Tracheal epithelial cell (primary cell): Measurements from ENCODE around the gene INSIG2. TPM values are rescaled to one million over a fixed set of nuclear protein-coding genes. Genes with fewer than 3 reads are reported as not detected.

Experiments used
- total RNA-seq: library from RNA; depleted of rRNA; stranded (reverse); fragments of >200 nt; gene quantifications from 2 replicates; pipeline ENCODE4 v1.2.1, GENCODE V29; 2014

Gene INSIG2
- 8.5 and 21.7 TPM in 2 replicates for total RNA-seq

DNA sequence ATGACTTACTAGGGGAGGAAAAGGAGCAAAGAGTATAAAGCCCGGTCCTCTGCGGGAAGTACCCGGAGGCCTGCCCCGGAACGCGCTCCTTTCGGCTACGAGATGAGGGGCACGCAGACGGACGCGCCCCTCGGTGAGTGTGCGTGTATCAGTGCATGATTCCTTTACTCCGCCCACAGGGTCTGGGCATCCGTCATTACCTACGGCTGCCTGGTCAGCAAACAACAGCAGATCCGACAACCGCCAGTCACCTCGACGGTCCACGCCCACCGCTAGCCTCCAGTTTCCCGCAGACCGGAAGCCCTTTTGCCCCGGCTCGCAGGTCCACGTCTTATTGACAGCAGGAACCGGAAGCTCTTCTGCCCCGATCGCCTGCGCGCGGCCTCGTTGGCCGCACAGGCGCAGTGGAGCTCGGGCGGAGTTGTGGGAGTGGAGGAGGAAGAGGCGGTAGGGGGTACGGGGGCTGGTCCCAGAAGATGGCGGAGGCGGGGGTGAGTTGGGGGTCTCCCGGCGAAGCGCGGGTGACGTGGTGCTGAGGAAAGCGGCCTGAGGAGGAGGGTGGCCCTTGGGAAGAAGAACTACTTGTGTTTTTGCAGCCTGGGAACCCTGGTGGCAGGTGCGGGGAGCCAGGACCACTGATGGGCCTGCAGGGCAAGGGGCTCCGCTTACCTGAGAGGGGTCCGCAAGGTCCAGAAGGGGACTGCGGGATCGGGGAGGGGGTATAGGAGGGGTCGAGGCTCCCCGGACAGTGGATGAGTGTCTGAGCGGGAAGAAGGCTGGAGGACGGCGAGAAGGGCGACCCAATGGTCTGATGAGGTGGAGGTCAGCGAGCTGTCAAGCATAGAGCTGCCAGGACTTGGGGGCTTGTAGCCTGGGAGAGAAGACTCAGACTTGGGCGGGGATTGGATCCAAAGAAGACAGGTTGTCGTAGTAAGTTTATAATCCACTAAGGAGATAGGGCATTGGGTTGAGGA lies at the start of gene INSIG2:
Gene INSIG2 (plus strand): TSS at position 421 of the 974 bp plus-strand sequence. CDS start 8,086 bp downstream, outside the sequence.

Other genes with a start within 250 kb of the INSIG2 start
- 15.8 and 22.2 TPM in 2 replicates for gene CCDC93, start 74.4 kb upstream of the INSIG2 start, total RNA-seq